NCI-H82 (cell line): Measurements from ENCODE around the gene TRPC5OS.

ENCODE experiments used
- DNase-seq: peaks from one replicate; lab custom pipeline; 2025; lab: John Stamatoyannopoulos, UW

Gene TRPC5OS

DNA sequence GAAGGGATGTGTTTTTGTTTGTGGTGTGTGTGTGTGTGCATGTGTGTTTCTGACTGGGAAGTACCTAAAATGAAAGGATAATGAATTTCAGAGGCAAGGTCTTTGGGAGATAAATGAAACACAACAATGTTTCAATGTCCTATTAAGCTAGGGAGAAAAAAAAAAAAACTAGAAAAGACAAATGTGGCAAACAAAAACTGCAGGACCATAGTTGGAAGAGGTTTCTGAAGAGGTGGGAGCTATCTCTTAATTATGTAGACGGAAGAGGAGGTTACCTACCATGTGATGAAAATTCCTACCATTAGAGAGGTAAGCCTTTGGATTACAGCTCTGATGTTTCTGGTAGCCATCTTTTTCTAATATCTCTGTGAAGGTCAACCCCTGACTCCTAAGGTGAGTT lies at the start of gene TRPC5OS:
Gene TRPC5OS, plus strand, starts transcription at position 301 of the 400 bp plus-strand sequence. CDS start 25,669 bp downstream, outside the sequence.
- peak; percentile 1 for DNase-seq

DNA sequence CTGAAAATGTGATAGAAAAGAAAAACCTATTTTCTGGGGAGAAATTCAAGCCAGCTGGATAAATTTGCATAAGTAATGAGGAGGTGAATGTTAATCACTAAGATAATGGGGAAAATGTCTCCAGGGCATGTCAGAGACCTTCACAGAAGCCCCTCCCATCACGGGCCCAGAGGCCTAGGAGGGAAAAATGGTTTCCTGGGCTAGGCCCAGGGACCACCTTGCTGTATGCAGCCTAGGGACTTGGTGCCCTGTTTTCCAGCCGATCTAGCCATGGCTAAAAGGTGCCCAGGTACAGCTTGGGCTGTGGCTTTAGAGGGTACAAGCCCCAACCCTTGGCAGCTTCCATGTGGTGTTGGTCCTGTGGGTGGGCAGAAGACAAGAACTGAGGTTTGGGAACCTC lies 46.6 kb upstream of the TRPC5OS start:
- no peak for DNase-seq

DNA sequence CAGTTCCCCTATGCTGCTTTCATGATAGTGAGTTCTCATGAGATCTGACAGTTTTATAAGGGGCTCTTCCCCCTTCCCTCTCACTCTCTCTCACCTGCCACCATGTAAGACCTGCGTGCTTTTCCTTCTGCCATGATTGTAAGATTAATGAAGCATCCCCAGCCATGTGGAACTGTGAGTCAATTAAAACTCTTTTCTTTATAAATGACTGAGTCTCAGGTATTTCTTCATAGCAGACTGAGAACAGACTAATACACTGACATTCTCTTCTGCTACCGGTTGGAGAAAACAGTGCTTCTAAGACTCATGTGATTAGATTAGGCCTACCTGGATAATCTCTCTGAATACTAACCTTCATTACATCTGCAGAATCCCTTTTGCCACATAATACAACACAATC lies 45.4 kb upstream of the TRPC5OS start:
- DNase-seq: no peak

DNA sequence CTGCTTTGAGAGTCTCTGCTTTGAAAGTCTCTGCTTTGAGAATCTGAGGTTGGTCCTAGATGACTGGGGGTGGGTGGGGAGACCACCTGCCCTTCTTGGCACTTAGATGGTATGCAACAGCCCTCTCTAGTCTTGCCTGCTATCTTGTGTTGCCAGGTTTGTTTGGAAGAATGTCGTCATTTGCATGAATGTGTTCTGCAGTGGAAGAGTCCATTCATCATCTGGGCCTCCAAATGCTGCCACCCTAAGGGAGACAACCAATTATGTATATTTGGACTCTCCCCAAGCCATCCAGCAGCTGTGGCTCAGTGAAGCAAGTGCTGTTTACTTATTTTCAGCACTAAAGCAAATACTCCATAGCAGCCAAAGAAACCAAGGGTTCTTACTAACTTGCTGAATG lies 44.6 kb upstream of the TRPC5OS start:
- DNase-seq: no peak

DNA sequence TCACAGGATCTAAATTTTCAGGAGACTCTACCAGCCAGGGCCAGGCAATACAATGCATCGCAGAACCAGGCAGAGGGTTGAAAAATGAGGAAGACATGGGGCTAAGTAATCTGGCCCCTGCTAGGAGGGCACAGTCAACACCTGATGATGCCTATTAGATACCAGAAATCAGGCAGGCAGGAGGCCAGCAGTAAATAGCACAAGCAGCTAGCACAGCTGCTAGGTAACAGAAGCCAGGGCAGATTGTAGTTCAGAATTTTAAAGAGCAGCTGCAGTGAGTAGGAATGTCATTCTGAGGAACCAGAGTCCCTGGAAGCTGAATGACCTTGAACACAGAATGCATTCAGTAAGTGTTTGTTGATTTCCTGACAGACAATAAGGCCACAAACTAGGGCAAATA lies 38.8 kb upstream of the TRPC5OS start:
- peak; percentile 20 for DNase-seq

DNA sequence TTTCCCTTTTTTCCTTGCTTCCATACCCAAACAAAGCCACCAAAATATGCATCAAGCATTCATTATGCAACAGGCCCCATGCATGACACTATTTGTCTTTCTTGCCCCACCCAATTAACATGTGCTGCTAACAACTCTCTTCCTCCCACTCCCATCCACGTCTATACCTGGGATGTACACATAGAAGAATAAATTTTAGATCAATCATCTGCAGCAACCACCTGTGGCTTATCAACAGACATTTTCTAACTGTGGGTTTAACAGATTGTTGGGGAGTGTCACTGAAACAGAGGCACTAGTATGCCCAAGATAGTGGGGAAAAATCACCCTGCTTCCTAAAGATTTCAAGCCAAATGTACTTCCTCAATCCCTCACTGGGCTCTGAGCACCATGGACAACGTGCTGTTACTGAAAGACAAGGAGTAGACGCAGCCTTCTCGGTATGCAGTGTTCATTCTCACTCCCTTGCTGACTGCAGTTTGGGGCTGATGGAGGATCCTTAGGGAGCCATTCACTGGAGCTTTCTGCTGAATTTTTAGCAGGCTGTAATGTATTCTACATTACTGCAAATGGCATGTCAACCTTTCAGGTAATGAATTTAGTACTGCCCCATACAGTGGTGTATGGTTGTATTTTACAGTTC lies 28.4 kb upstream of the TRPC5OS start:
- no peak for DNase-seq

DNA sequence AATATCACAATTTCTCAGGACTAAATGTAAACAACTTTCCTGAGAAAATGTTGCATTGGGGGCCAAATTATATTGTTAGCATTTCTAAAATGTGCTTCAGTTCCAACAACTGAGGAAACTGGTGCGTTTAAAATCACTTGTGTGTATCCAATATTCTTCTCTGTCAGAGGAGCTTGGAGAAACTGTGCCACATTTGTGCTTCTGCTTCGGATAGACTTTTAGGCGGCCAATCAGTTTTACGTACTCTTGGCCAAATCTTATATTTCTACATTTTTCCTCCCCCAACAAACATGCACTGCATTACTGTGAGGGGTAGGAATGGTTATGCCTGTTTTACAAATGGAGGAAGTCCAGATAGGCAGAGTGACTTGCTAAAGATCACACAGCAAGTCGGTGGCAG lies 27.4 kb upstream of the TRPC5OS start:
- no peak for DNase-seq

DNA sequence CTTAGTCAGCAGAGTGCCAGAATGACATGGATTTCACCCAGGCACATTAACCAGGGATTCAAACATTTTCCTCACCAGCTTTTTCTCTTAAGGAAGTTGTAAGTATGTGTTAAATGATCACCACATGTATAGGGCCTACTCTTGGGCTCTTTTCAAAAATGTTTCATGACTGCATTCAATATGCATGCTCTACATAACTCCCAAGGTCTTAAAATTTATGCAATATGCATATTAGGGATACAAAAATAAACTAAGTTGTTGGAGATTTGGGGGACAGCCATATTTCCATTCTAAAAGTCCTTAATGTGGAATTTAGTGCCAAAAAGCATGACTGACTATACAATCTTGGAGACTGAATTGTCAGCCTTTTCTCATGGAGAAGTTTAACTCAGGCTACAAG lies 25.0 kb upstream of the TRPC5OS start:
- no peak for DNase-seq

DNA sequence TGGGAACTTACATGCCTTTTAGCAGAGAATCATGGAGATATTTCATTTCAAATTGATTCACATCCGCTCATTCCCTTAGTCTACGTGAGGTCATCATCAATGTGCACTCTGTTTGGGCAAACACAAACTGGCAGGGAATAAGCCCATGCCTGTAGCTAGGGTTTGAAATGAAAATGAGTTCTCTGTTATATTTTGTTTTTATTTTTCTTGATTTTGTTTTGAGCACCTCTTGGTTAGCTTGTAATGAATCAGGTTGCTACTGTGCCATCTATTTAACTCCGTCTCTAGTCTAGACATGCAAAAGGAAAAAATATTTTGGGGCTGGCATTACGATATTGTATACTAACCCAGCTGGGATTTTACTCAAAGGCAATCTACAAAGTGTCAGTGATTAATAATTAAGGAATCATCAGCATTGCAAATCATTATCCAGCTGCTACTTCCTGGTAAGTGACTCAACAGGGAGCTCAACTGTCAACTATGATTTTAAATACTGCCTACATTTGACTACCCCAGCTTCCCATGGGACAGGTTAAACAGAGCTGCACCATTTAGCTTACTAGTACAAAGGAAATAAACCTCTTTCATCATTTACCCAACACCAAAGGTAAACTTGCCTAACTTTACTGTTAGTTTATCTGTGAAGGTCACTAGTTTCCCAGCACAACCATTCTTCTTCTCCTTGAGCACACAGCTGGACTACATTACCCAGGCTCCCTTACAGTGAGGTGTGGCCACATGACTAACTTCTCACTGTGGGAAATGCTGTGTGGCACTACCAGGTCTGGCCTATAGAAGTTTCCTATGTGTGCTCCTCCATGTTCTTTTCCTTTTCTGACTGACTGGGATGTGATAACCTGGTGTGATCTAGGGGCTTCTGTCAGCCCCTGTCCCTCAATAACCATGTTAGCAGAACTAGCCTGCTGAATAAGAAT lies 21.2 kb upstream of the TRPC5OS start:
- peak; percentile 43 for DNase-seq

DNA sequence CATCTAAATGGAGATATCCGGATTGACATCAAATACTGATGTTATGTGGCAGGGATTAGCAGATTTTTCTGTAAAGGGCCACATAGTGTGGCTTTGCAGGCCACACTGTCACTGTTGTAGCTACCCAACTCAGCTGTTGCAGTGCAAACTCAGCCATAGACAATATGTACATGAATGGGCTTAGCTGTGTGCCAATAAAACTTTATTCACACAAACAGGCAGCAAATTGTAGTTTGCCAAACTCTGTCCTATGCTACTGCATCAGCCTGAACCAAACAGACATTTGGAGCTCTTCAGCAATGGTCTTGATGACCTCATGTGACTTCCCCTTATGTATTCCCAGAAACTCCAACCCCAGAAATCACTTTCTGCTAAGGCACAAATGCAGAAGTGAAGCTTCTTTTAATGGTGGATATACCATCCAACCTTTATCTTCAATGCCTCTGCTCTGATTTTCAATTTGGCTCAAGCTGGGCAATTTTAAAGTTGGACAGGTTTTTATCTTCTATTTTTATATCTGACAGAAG lies 18.4 kb upstream of the TRPC5OS start:
- DNase-seq: no peak

DNA sequence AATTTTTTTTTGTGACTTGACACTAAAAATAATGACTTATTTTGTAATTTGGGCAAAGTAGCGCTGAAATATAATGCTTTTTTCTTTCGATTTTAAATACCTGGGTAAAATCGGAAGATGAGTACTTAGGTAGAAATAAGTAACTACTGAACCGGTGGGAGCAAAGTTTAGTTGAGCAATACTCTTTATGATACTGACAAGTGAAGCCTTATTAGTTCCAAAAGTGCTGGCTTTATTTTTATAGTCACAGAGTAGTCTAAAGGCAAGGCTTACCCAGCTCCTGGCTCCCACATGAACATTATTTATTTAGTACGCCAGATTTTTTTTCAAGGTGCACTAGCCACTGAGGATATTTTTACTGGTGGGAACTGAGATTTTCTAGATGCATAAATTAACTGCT lies 14.4 kb upstream of the TRPC5OS start:
- no peak for DNase-seq

DNA sequence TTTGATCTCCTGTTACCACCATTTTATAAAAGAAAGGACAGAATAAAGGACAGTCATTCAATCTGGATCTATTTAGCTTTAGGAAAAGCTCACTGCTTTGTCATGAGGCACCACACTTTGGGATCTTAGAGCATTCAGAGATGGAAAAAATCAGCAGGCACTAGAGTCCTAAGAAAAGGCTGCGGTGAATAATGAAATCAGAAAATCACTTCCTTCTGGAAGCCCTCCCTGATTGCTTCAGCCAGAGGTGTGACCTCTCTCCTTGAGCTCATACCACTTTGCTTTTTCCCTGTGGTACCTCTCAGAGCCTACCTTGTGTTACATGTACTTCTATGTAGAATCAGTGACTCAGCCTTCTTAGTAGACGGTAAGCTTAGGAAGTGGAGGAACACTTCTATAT lies 8.7 kb upstream of the TRPC5OS start:
- DNase-seq: no peak

DNA sequence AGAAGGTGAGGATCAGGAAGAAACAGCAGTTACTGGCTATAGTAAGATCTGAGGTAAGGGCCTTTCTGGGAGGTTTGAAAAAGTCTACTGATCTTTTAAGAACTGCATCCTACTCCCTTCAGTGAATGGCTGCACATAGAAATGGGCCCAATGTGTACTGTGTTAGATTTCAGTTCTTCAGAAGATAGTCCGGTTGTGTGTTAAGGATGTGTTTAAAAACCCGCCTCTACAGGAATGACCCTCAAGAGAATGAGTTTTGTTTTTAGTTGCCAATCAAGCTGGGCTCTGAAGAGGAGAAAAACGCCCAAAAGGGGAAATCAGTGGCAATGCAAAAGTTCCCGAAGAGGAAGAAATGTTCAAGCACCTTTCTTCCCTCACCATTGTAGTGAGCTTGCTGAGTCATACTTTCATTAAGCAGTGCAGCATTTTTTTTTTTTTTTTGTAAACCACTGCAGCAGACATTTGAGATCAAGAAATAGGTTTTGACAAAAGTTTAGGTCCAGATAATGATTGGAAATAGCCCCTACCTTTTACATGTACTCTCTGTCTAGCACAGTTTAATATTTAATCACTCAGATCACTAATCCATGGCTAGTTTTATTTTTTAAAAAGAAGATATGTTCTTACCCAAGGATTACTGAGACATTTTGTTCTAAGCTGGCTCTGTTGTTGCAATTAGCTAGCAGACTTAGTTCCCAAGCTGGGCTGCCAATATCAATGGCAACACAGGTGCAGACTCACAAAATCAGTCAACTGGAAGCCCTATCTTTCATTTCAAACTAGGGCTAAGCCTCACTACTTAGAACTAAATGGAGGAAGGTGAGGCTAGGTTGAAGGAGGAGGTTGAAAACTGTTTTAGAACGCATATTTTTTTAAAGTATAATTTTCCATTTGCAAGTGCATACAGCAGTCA lies 7.0 kb upstream of the TRPC5OS start:
- peak; percentile 66 for DNase-seq

DNA sequence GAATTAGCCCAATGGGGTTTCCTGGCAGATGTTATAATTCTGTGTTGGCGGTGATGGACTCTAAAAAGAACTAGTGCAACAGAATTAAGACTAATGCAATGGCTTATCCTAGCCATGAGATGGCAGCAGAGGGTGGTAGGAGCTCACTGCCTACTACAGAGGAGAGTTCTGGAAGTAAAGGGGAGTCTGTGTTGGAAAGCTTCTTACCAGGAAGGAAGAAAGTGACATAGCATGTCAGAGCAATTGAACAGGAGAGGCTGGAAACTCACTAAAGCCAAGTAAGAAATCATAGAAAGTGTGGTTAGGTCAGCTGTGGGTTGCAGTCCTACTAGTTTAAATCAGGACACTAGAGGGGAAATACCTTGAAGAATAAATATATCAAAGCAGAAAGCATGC lies 6.3 kb upstream of the TRPC5OS start:
- peak; percentile 88 for DNase-seq

DNA sequence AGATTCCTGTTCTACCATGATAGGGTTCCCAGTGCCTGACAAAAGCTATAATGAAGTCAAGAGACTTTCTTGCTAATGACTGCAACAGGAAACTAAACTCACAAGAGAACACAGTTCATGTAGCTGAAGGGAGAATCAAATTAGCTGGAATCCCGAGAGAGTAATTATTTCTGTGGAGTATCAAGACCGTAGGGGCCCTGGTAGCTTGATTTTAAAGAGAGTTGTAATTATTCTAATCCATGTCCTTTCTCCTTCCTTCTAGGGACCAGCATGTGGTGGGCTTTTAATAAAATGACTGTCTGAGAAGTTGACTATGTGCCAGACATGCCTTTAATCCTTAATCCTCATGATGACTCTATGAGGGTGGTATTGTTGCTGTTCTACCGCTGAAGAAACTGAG lies 1.7 kb upstream of the TRPC5OS start:
- peak; percentile 85 for DNase-seq

DNA sequence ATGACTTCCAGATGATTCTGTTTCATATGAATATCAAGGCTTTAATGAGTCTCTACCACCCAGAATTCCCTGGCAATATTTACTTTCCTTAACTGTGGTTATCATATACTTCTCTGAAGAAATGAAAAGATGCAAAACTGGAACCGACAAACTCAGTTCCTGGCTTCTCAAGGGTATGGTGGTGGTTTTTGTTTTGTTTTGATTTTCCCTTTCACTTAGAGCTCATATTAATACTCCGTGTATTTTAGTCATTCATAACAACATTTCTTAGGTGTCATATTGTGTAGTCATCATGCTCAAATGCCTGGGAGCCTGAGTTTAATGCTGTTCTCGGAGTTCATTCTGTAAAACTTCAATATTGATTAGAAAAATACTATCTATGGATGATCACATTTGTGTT lies 665 bp downstream of the TRPC5OS start:
- DNase-seq: no peak

DNA sequence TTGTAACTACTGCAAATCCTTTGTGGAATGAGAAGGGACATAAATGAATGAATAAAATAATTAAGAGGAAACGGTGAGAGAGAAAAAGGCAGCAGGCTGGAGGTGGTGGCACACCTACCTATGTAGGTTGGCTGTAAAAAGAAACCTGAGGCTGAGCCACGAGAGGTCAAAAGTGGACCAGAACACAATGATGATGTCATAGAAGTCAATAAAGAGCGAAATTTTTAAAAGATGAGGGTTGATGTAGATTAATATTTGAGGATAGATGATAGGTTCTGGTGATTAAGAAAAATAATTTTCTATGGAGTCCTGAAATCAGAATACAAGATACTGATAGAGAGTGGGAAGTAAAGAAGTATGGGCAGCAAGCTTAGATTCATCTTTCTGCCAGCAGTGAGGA lies 1.7 kb downstream of the TRPC5OS start:
- no peak for DNase-seq

DNA sequence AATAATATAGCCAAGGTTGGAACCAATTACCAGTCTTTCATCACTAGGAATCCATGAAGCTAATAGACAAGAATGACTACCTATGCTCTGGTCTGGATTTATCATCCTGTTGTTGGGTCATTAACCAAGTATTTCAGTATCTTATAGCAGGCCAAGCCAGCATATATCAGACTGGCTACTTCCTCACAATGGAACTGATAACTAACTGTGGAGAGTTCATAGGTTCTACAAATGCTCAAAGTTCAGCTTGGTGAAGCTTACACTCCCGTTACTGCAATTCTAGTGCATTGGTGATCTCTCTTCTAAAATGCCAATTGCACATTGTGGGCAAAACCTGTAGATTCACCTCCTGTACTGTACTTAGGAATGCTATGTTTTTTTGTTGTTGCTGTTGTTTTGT lies 4.8 kb downstream of the TRPC5OS start:
- no peak for DNase-seq

DNA sequence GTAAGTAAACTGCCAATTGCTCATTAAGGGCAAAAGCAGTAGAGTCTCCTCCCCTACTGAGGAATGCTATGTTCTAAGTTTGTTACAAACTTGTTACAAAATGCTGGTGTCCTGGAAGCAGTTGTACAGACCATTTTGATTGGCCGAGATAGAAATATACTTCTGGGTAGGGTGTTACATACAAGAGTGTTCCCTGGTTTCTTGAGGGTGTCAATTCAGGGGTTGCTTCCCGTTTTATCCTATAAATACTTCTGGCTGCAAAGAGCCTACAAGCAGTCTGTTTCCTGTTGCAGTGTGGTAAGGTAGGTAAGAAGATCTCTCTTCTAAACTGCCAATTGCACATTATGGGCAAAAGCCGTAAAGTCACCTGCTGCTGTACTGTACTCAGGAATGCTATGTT lies 5.7 kb downstream of the TRPC5OS start:
- DNase-seq: no peak

DNA sequence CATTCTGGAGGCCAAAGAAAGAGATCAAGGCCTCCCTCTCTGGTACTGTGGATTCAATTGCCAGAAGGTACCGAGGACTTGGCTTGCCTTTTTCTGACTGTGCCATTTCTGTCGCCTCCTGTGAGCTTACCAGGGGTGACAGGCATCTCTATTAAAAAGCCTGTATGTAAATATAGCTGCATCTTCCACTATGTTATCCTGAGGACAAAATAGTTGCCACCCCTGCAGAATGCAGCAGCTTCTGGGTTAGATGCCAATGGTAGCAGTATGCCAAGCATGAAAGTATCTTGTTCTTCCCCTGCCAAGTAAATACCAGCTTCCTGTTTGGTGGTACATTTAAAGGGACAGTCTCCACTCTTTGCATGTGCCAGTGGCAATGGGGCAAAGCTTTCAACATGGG lies 10.7 kb downstream of the TRPC5OS start:
- no peak for DNase-seq

DNA sequence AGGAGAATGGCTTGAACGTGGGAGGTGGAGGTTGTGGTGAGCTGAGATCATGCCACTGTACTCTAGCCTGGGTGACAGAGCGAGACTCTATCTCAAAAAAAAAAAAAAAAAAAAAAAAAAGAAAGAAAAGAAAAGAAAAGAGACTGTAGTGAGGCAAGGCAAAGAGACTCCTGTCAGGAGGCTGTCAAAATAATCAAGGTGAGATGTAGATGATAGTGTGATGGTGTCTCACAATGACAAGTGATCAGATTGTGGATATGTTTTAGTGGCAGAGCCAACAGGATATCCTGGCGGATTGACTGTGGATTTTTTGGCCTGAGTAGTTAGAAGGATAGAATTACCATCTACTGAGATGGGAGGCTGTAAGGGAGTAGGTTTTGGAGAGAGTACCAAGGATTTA lies 12.6 kb downstream of the TRPC5OS start:
- DNase-seq: no peak

DNA sequence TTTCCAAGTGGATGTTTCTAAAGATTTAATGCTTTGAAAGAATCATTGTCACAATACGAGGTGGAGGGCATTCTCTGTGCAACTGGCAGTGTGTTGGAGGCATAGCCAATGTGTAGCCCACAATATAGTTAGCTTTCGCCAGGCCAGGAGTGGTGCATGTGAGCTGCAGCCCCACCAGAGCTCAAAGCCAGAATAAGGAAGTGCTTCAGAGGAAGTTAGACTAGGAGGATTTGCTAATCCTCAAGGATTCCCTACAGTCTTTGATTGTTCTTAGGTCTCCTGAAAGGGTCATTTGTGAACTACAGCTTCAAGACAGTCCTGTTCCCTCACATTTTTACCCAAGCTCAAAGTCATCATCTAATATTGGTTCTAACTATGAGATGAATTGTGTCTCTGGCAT lies 16.4 kb downstream of the TRPC5OS start:
- peak; percentile 1 for DNase-seq
